Midbrain (tissue), 1 donor: ENCODE data around the gene ALPK3.
"Not testable (repeated sequence)": the region's sequence is repeated elsewhere in the genome, so short reads cannot be mapped to it uniquely, and the experiment has no call there.

ENCODE experiments used
- DNase-seq: peaks from one replicate; lab custom pipeline; 2025; lab: John Stamatoyannopoulos, UW

Gene ALPK3

GRCh38 chr15:84874981-84875699 lies 58.0 kb downstream of the ALPK3 start:
- DNase-seq = peak; percentile 51

DNA sequence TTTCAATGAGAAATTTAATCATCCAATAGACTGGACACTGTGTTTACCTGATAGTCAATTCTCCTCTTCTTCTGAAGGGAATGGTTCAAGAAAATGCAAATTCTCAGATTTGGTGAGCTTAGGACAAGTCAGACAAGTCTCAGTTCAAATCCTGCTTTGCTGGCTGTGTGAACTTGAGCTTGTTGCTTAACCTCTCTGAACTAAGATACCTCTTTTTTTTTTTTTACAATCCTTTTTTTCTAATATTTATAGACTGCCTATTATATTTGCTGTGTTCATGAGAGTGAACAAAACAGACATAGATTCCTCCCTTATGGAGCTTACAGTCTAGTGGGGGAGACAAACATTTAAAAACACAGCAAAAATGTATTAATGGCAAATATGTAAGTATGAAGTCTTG lies 59.1 kb downstream of the ALPK3 start:
- DNase-seq = no peak

- not testable (repeated sequence) for DNase-seq
These were observed 60.5 kb downstream of the ALPK3 start for GRCh38 chr15:84877701-84878100.

GRCh38 chr15:84878504-84878903 lies 61.3 kb downstream of the ALPK3 start:
- peak; percentile 73 for DNase-seq

- DNase-seq = no peak
These were observed 62.1 kb downstream of the ALPK3 start for GRCh38 chr15:84879088-84879780.

GRCh38 chr15:84880007-84880406 lies 62.9 kb downstream of the ALPK3 start:
- no peak for DNase-seq

DNA sequence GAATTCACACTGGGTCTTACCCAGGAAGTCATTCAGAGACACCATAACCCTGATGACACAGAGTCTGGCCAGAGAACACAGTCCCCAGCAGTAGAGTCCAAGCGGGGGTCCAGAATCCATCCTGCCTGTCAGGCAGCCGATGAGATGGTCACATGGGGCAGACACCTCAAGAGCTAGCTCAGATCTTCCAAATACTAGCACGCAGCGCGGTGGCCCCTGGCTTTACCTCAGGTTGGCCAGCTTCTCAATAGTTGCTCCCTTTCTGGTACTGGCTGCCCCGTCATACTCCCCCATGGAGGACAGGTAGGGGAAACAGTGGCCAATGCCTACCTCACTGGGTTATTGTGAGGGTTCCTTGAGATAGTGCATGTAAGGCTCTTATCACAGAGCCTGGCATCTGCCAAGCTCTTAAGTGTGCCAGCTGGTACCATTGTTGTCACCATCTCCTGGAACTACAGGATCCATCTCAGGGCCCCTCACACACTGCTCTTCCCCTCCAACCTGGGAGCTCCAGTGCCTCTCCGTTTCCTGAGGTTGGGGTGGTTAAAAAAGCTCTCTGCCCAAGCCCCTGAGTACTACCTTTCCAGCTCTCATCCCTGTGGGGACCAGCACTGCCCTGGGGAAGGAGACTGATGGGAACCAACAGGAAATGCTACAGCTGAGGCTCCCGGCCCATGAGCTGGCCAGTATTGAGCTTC lies 63.8 kb downstream of the ALPK3 start:
- DNase-seq = no peak

DNA sequence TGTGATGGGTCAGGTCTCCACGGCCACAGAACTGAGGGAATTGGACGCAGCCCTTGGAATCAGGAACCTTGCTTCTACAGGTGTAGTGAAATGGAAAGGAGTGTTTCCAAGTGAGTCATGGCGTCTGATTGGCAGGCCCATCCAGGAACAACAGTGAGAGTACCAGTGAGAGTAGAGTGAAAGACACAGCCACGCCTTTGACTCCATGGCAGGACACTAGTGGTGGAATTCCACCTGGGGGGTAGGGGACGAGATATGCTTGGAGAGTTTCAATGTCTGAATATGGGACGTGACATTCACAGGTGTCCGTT lies 64.3 kb downstream of the ALPK3 start:
- DNase-seq = no peak

DNA sequence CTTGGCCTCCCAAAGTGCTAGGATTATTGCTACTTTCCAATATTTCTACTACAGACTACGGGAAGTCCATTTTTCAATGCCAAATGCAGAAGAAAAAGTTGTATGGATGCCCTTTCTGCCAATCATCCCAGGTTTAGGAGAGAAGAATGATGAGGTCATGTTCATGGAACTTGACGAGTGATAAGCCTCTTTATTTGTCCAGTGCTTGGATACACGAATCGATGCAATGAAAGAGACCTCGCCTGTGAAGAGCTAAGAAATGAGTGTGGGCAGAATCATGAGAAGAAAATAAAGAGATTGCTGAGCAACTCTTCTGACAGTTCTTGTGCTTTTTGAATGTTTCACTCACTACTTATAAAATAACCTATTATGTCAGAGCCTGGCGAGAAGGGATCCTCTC lies 66.3 kb downstream of the ALPK3 start:
- DNase-seq = no peak

GRCh38 chr15:84883916-84884781 lies 67.0 kb downstream of the ALPK3 start, which contains the start of gene SLC28A1:
SLC28A1 (plus strand) TSS chr15:84884662; CDS start chr15:84887761, 3,099 bp downstream.
- DNase-seq = no peak

DNA sequence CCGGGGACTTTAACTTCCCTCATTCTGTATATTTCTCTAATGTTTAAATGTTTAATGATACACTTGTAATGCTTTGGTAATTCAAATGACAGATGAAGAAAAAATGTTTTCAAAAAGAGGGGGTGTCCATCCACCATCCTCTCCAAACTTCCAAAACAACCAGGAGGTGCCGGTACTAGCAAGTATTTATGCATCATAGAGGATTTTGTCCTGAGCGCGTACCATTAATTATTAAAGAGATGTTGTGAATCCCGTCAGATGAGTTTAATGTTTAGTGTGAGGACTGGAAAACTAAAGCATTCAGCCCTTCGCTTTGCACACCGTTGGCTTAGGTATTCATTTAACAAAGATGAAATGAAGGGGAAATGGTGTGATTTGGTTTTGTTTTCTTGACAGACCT lies 68.6 kb downstream of the ALPK3 start:
- no peak for DNase-seq

DNA sequence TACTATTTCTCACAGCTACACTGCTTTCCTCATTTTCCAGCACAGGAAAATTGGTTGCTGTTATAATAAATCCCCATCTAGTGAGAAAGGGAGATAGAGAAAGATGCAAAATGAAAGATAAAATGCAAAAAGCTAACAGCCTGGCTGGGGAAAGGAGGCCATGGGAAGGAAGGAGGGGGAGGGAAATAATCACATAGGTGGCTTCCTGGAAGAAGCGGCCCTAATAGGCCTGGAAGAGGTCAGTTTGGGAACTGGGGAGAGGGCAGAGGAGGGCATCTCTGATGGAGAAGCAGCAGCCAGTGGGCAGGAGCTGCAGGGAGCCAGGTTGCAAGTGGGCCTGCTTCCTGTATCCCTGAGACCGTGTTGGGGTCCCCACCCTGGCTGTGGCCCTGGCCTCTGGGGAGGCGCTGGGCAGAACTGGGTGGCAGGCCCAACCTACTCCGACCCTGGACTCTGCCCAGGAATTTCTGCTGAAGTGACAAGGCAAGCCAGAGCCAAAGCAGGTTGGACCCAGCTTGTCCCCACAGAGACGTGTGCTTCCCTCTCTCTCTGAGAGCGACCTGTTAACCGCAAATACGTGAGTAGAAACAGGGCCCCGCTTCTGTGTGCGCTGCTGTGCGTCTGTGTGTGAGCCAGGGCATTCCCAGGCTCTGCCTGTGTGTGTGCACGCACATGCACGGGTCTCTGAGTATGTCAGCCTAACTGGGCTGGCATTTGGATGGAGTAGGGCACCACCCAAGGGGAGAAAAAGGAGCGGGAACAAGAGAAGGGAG lies 69.2 kb downstream of the ALPK3 start:
- no peak for DNase-seq

- no peak for DNase-seq
These were observed 69.8 kb downstream of the ALPK3 start for GRCh38 chr15:84886984-84887299.

DNA sequence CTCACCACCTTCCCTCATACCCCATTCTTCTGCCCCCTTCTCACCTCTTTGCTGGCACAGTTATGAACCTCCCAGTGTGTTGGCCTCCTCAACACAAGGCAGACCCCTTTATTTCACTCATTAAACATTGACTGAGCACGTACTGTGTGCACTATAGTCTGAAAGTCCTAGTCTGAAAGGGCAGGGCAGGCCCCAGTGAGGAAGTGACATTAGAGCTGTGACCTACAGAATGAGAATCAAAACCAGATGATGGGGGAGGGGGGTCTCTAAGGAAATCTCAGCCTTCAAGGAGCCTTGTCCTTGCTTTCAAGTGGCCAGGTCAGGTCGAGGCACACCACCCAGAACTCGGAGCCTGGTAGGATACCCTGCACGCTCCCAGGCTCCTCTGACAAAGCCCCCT lies 70.8 kb downstream of the ALPK3 start:
- no peak for DNase-seq

DNA sequence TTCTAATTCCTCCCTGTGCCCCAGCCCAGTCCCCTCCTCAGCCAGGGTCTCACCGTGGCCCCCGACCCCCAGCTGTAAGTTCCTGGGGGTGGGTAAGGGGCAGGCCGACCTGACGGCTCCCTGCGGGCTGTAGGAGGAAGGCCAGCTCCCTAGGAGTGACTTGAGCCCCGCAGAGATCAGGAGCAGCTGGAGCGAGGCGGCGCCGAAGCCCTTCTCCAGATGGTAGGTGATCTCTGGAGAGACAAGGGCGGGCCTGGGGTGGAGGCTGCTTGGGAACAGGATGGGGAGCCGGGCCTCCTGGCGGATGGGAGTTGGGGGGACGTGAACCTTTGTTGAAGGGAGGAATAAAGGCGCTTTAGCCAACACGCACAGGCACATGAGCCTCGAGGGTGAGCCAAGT lies 71.5 kb downstream of the ALPK3 start:
- DNase-seq = no peak

- no peak for DNase-seq
These were observed 72.3 kb downstream of the ALPK3 start for GRCh38 chr15:84889313-84889990.

DNA sequence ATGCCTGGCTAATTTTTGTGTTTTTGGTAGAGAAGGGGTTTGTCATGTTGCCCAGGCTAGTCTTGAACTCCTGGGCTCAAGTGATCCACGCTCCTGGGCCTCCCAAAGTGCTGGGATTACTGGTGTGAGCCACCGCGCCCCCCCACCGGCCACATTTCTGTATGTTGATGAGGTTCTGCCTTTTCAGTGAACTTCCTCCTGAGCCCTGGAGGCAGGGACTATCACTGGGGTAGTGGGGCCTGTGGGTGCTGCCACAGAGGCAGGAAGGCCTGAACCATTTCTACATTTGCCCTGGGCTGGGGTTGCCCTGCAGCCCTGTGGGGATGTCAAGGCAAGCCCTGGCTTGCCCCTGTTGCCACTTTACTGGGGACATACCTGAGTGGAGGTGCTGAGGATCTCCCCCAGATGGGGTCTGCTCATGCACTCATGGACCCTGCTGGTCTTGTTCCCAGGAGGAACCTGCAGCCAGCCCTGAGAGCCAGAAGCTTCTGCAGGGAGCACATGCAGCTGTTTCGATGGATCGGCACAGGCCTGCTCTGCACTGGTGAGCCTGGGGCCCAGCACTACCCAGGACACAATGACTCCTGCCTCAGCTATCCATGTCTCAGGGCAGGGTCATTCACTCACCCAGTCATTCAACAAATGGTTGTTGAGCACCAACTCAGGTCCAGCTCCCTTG lies 73.0 kb downstream of the ALPK3 start:
- no peak for DNase-seq

DNA sequence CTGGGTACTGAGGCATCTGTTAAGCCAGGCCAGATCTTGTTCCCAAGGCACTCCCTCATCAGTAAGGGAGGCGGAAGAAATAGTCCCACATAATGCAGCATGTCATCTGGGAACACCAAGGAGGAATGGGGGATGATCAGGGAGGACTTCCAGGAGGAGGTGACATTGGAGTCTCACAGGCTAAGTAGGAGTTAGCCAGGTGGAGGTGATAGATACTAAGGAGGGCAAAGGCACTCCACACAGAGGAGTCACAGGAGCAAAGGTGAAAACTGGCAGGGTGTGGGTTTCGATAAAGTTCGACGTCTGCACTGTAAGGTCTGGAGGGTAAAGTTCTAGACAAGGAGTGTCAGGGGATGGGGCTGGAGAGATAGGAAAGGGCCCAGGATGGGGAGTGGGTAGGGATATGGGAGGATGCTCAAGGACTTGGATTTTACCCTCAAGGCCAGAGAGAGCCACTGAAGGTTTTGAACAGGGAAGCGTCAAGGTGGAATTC lies 73.6 kb downstream of the ALPK3 start:
- no peak for DNase-seq

GRCh38 chr15:84891339-84891738 lies 74.2 kb downstream of the ALPK3 start:
- no peak for DNase-seq

DNA sequence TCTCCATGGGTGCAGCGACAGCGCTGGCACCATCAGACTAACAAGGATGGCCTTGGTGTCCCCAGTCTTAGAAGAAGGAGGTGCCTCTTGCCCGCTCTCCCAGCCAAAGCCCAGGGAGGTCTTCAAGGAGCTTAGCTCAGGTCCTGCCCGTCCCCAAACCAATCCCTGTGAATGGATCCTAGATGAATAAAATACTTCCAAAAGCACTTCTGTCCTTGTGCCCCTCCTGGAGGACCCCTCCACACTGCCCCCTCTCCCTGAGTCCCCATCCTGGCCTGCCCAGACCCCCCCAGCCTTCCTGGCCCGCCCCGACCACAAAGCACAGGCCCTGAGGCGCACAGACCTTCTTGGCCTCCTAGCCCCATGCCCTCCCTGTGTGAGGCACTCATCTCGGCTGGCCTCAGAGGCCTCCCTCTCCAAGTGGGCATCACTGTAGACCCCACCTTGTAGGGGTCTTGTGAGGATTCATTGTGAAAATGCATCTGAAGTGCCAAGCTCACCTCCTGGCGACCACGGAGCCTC lies 75.7 kb downstream of the ALPK3 start:
- DNase-seq = no peak
